GM12874 (cell line): ENCODE results near the gene TYMP.

Source experiments
- TF ChIP-seq, protein P1 (sequence below): IDR thresholded peaks from 2 replicates; pipeline ENCODE4 v1.5.1; 2011; ENCODE audit warnings: low read depth, mild to moderate bottlenecking, control low read depth, low read length, moderate library complexity; ENCODE audit not compliant: insufficient read depth

TYMP gene

DNA sequence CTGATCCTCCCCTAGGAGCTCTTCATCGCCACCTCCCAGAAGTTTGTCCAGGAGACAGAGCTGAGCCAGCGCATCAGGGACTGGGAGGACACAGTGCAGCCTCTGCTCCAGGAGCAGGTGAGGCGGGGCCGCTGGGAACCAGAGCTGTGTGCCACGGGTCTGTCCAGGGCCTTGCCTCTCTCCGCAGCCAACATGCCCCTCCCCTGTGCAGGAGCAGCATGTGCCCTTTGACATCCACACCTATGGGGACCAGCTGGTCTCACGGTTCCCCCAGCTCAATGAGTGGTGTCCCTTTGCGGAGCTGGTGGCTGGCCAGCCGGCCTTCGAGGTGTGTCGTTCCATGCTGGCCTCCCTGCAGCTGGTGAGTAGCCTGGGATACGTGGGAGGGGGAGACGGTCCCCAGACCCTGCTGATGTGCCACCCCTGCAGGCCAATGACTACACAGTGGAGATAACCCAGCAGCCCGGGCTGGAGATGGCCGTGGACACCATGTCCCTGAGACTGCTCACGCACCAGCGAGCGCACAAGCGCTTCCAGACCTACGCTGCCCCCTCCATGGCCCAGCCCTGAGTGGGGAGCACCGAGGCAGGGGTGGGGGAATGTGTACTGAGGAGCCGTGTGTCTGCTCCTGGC lies 6.9 kb downstream of the TYMP start:
- TF ChIP-seq, protein P1, sequence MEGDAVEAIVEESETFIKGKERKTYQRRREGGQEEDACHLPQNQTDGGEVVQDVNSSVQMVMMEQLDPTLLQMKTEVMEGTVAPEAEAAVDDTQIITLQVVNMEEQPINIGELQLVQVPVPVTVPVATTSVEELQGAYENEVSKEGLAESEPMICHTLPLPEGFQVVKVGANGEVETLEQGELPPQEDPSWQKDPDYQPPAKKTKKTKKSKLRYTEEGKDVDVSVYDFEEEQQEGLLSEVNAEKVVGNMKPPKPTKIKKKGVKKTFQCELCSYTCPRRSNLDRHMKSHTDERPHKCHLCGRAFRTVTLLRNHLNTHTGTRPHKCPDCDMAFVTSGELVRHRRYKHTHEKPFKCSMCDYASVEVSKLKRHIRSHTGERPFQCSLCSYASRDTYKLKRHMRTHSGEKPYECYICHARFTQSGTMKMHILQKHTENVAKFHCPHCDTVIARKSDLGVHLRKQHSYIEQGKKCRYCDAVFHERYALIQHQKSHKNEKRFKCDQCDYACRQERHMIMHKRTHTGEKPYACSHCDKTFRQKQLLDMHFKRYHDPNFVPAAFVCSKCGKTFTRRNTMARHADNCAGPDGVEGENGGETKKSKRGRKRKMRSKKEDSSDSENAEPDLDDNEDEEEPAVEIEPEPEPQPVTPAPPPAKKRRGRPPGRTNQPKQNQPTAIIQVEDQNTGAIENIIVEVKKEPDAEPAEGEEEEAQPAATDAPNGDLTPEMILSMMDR = no peak

DNA sequence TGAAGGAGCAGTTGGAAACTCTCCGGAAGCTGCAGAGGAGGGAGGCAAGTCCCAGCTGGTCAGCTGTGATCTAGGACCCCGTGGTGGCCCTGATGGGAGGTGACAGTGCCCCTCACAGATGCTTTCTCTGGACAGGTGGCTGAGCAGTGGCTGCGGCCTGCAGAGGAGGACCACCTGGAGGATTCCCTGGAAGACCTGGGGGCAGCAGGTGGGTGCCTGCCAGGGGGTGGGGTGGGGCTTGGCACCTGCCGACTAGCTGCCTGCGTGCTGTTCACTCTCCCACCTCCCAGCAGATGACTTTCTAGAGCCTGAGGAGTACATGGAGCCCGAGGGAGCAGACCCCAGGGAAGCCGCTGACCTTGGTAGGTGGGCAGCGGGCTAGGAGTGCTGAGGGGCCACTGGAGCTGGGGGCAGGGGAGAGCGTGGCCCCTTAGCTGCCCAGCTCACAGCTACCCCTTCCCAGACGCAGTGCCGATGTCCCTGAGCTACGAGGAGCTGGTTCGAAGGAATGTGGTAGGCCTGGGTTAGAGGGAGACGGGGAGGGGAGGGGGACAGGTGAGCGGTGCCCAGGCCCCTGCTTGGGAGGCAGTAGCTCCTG lies 7.5 kb downstream of the TYMP start:
- TF ChIP-seq, protein P1 = no peak

DNA sequence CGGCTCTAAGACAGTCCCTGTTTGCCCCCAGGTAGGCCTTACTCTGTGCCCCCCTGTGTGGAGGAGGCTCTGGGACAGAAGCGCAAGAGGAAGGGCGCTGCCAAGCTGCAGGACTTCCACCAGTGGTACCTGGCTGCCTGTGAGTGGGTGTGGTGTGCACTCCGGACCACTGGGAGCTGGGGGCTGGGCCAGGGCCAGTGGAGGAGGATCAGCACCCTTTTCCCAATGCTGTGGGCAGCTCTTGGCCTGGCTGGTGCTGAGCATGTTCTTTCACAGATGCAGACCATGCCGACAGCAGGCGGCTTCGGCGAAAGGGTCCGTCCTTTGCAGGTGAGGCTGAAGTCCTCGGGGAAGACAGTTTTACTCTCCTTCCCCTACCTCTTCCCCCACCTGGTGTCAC lies 8.1 kb downstream of the TYMP start:
- TF ChIP-seq, protein P1 = no peak

DNA sequence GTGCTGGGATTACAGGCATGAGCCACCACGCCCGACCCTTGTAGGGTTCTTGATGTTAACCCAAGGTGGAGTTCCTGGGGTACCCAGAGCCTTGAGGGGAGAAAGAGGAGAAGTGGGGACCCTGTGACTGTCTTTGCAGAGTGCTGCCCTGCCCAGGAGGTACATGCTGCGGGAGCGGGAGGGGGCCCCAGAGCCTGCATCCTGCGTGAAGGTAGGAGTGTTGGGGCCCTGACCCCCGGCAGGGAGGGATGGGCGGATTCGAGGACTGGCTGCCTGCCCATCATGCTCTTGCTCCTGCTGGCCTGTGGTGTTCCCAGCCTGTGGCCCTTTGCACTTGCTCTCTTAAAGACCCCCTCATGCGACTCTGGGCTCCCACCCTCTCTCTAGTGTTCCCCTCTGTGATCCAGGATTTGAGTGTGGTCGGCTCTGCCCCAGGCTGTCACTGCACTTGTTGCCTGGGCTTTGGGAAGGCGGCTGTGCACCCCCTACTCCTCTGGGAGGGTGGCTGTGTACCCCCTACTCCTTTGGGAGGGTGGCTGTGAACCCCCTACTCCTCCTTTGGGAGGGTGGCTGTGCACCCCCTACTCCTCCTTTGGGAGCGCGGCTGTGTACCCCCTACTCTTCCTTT lies 8.9 kb downstream of the TYMP start:
- TF ChIP-seq, protein P1 = no peak

DNA sequence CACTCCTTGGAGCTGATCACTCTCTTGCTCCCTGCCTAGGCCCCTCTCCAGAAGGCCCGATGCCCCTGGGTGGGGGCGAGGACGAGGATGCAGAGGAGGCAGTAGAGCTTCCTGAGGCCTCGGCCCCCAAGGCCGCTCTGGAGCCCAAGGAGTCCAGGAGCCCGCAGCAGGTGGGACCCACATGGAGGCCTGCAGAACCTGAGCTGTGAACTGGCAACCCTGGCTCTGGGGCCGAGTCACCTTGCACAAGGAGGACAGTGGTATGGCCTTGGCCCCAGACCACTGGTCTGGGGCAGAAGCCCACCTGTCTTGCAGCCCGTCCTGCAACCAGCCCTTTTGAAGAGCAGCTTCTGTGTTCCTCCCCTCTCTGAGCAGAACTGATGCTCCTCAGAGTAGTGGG lies 10.7 kb downstream of the TYMP start:
- TF ChIP-seq, protein P1 = no peak

DNA sequence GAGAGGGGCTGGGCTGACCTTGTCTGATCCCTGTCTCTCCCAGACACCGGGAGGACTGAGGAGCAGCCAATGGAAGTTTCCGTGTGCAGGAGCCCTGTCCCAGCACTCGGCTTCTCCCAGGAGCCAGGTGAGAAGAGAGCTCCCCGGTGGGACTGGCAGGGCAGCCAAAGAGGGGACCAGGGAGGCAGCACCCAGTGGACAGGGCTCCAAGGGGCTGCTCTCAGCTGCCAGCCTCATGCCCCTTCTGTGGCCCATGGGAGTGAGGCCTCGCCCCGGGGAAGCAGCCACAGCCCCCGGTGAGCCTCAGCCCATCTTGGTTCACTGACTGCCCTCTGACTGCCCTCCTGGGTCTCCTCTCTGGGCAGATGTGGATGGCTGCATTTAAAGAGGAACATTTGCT lies 11.2 kb downstream of the TYMP start:
- TF ChIP-seq, protein P1 = no peak

DNA sequence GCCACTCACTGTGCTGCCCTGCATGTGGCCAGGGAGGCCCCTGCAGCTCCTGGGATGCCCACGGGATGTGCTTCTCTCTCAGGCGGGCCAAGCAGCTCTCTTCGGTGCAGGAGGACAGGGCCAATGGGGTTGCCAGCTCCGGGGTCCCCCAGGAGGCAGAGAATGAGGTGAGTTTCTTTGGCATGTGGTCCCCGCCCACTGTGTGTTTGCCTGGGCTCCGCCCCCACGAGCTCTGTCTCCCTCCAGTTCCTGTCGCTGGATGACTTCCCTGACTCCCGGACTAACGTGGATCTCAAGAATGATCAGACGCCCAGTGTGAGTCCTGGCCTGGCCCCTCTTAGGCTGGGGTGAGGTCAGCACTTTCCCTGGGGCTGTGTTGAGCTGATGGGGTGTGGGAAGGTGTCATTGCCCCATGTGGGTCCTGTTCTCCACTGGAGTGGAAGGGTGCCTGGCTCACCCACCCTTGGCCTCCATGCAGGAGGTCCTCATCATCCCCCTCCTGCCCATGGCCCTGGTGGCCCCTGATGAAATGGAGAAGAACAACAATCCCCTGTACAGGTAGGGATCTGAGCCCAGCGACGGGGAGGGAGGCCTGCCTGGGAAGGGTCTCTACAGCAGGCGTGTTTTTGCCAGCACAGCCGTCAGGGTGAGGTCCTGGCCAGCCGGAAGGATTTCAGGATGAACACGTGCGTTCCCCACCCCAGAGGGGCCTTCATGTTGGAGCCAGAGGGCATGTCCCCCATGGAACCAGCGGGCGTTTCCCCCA lies 12.1 kb downstream of the TYMP start:
- TF ChIP-seq, protein P1 = no peak
